Prostate gland (tissue), 2 donors: Measurements from ENCODE around the gene CREB3L1.

Experiments
- CTCF ChIP-seq, 4 experiments: fragments of 200-600 bp in 2 of 4; fragments of 450-650 bp in 2 of 4; sonication (generic) in 2 of 4; IDR thresholded peaks; 1 replicate in 3 of 4; 2 replicates in 1 of 4; pipeline ENCODE4 v1.5.1; 2016 to 2019; ENCODE audit warnings: antibody characterized with exemption in 4 of 4, mild to moderate bottlenecking in 2 of 4, moderate library complexity in 2 of 4
- POLR2A ChIP-seq: fragments of 450-650 bp; IDR thresholded peaks from one replicate; pipeline ENCODE4 v1.6.1; 2016; ENCODE audit warnings: antibody characterized with exemption, mild to moderate bottlenecking
- POLR2AphosphoS5 ChIP-seq: sonication (generic); formaldehyde crosslinking; IDR thresholded peaks from one replicate; pipeline ENCODE4 v1.6.1; 2017; ENCODE audit warnings: antibody characterized with exemption

GRCh38 chr11:46326813-46327416, 49.5 kb downstream of the CREB3L1 start:
- no peak for TF ChIP-seq CTCF (IDR thresholded peaks at IDR 0.05)
- no peak for TF ChIP-seq POLR2AphosphoS5
- TF ChIP-seq POLR2A, result no peak
